ENCODE measurements around the gene NAV2. TPM values are rescaled to one million over a fixed set of nuclear protein-coding genes. Genes with fewer than 3 reads are reported as not detected.
"Not testable (repeated sequence)": the region's sequence is repeated elsewhere in the genome, so short reads cannot be mapped to it uniquely, and the experiment has no call there.

Gene NAV2
- polyA plus RNA-seq, 12 donors = 36.2 to 80.2 (median 61.4) TPM

DNA sequence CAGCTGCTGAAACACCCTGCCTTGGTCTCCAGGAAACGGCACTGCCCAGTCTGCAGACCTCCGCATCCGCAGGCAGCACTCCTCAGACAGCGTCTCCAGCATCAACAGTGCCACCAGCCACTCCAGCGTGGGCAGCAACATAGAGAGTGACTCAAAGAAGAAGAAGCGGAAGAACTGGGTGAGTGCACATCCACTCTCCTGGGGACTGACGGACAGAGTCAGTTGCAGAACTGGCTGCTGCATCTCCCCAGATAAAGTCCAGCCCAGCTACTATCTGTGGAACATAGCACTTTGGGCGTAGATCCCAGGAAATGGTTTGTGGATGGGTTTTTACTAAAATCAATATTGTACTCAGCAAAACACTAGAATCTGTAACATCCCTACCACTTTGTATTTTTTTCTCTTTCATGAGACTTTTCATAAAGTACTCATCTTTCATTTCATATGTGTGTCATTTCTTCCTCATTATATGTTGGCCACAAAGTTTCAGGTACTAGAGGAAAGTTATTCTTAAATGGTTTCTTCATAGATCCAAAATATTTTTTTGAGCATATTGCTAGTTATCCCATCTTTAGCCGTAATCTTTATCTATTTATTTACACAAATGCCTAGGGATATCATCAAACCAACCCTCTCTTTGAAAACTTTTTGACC, 367.5 kb downstream of the NAV2 start:
- DNase-seq = no peak

DNA sequence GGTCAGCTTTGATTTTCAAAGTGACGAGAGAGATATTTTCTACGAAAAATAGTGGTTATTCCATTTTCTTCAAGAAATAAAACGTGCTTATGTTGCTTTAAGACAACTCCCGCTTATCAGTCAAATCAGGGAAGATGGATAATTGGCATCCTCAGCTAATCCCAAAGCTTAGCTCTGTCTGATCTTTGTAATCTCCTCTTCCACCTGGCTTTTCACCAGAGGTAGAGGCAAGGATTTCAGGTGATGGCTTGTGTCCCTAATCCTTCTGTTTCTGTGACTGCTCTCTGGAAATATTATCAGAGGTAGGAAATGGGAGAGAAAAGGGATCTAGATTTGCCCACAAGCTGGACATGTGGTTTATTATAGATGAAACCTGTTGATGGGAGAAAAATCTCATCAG, 368.7 kb downstream of the NAV2 start:
- no peak for DNase-seq

DNA sequence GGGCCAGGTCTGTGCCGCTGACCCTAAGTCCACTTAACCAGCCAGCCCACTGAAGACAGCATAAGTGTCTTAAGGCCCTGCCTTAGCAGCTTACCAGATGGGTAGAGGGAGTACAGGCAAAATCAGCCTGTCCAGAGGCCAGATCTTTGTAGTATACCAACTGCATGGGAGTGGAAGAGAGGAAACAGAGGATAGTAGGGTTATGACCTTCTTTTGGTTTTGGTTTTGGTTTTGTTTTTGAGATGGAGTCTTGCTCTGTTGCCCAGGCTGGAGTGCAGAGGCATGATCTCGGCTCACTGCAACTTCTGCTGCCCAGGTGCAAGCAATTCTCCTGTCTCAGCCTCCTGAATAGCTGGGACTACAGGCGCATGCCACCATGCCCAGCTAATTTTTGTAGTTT, 371.2 kb downstream of the NAV2 start:
- DNase-seq = not testable (repeated sequence)

GRCh38 chr11:20084921-20085814, 372.5 kb downstream of the NAV2 start:
- DNase-seq = no peak

DNA sequence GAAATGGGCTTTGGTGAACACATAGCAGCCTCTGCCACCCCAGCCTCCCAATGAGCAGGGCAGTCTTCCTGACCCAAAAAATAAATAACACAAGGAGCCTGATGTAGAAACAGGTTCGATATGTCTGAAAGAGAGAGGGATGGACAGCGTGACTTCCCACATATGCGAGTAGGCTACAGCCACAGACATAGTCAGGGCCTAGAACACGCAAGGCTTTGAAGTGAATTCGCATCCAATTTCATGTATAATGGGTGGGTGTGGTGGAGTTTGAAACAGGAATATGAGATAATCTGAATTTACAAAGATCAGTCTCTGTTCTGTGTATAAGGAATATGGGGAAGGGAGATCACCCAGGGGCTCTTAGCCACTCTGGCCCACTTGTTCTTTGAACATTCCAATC, 373.3 kb downstream of the NAV2 start:
- no peak for DNase-seq

- no peak for DNase-seq
Measured at GRCh38 chr11:20087118-20087521, 374.5 kb downstream of the NAV2 start.

- no peak for DNase-seq
Measured at GRCh38 chr11:20088397-20089225, 376.0 kb downstream of the NAV2 start.

GRCh38 chr11:20089367-20089766, 376.7 kb downstream of the NAV2 start:
- DNase-seq = no peak

GRCh38 chr11:20089796-20090653, 377.4 kb downstream of the NAV2 start:
- no peak for DNase-seq

DNA sequence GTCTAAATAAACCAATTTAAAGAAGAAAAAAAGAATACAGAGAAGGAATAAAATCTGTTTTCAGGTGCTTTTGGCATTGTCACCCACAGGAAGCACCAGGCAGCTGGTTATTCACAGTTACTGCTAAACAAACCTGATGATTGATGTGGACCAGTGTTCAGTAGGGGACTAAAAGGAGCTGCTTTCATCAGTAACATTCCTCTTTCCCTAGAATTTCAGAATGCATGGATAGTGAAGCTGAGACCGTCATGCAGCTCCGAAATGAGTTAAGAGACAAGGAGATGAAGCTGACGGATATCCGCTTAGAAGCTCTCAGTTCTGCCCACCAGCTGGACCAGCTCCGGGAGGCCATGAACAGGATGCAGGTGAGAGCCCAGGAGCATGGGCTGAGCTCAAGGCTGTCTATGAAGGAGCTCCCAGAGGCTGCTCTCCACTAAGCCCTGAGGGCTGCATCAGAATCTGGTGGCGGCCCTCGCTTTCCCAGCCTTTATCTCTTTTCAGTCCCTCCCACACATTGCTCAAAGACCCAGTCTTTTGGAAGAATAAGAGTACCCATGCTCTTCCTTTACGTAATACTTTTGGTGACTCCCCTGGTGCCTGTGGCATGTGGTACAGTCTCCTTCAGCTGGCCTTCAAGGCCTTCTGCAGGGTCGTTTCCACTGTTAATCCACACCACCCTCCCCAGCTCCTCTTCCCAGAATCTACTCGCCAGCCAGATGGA, 378.2 kb downstream of the NAV2 start:
- DNase-seq = no peak

- DNase-seq = no peak
Measured at GRCh38 chr11:20093775-20094174, 381.1 kb downstream of the NAV2 start.

- no peak for DNase-seq
Measured at GRCh38 chr11:20095189-20095588, 382.6 kb downstream of the NAV2 start.

DNA sequence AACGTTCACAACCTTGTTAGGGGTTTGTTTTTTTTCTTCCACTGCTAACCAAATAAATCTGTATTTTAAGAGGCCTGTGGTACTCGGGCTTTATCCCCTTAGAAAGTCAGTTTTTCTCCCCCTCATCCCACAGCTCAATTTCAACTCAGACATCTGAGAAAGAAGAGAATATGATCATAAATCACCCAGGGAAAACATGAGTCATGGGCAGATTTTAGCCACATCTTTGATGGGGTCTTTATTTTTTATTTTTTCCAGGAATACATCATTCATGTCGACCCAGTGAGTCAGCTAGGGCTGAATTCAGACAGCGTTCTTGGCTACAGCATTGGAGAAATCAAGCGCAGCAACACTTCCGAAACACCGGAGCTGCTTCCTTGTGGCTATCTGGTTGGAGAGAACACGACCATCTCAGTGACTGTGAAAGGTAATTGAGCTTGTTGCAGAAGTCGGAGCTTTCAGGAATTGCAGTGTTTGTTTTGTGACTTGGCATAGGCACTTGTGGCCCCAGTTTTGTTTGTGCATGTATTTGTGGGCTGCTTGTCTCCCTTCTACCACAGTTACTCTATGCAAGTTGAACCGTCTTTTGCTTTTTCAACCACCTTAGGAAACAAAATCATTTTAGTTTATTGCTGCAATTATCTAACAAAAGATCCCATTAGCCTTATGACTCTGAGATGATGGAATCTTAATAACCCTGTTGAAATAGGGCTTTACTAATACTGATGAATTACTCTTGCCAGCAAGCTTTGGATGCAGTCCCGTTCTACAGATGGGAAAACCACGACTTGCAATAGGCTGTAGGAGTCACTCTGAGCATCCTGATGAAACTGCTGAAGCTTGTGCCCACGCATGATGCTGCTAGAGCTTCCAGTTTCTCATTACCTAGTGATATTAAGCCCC, 384.9 kb downstream of the NAV2 start:
- peak; percentile 15 for DNase-seq

DNA sequence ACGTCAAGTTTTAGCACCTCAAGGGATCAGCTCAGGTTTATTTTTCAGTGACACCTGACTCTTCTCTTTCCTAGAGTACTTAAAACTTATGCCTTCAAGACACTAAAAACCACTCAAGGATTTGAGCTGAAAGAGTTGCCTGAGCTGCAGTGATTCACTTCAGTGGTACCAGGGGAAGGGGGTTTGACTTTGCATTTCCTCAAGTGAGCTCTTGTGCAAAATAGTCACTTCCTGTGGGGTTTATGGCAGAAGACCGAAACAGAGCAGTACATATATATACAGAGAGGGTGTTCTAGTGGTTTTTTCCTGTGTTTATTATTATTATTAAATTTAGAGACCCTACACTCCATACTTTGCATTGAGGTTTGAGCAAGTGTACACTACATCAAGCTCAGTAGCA, 386.9 kb downstream of the NAV2 start:
- no peak for DNase-seq

DNA sequence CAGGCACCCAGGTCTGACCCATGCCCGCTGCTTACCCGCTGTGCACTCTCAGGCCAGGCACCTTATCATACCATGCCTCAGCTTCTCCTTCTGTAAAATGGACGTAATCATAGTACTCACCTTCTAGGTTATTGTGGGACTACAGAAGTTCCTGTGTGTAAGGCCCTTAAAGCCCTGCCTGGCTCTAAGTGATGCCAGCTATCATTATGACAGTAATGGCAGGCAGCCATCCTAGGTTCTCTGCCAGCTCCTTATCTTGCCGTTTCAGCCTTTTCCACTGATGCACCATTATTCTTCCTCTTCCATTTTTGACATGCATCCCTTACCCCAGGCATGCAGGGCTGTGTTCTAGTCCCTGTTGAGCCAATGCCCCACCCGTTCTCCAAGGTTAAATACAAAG, 389.8 kb downstream of the NAV2 start:
- no peak for DNase-seq

- DNase-seq = no peak
Measured at GRCh38 chr11:20103281-20103680, 390.6 kb downstream of the NAV2 start.

GRCh38 chr11:20105427-20105826, 392.8 kb downstream of the NAV2 start:
- no peak for DNase-seq

DNA sequence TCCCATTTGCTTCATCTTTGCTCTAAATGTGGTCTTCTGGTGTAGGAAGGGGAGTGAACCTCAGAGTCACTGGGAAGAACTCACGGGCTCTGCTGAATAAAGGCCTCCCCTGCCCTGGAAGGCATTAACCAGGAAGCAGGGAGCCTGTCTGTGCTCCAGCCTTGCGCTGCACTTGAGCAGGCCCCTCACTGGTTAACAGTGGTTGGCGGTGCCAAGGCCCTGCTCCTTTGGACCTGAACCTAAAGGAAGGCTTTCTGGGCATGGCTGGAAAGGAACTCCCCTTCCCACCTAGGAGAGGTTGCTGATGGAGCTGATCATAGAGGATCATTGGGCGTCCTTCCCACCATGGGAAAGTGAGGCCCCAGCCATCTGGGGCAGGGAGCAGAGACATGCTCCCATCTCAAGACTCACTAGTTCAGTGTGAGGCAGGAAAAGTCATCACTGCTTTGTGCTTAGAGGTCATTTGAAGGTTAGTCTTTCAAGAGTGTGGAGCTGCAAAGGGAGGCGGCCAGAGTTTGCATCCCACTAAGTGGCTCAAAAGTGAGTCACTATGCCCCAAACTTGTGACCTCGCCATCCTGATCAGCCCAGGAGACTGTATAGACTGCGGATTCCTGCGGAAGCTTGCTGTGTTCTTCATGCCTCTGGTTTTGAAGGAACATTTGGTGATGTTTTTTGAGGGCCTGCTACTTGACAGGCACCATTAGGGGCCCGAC, 397.3 kb downstream of the NAV2 start:
- DNase-seq = no peak
